Fibroblast of skin of right quadriceps (primary cell): Measurements from ENCODE around the gene TTC3.
A peak's percentile ranks its signal among the peaks of the same experiment; 100 is the strongest.

Experiments used
- DNase-seq: peaks from one replicate; pipeline ENCODE4 v3.0.0-alpha.2; 2013

TTC3 gene

DNA sequence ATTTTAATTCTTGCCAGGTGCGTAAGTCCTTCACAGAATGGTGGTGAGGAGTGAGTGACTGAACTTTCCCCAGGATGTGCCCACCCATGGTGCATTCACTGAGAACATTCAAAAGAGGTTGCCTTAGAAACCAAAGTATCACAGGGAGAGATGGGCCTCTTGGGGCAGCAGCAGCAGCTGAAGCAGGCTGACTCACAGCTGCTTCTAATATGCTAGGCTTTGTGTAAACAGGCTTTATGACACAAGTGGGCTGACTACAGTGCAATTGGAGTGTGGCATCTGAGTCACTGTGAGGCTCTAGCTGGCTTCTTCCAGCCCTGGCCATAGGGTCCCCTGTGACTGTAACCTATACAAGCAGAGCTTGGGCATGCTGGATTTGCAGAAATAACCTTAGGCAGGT is 12.8 kb upstream of the TTC3 start:
- peak; percentile 96 for DNase-seq

DNA sequence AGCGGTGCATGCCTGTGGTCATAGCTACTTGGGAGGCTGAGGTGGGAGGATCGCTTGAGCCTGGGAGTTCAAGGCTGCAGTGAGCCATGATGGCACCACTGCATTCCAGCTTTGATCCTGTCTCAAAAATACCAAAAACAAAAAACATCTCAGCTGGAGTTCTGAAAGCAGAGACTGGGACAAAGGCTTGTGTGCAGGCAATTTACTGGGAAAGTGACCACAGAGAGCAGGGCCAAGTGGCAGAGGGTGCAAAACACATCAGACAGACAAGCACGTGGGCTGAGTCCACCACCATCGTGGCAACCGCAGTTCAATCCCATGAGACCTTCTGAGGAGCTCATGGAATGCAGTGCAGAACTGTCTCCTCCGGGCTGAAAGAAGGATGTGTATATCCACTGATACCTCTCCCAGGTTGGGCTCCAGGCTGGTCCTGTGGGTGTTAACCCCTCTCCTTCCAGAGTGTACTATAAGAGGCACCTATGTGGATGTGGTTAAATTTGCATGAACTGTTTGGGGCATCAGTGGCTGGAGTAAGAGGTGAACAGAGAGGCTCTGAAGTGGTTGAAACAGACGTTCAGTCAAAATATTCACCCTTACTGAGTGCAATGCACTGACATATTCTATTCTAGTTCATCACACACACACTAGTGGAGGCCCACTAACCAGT is 11.0 kb upstream of the TTC3 start:
- peak; percentile 21 for DNase-seq

DNA sequence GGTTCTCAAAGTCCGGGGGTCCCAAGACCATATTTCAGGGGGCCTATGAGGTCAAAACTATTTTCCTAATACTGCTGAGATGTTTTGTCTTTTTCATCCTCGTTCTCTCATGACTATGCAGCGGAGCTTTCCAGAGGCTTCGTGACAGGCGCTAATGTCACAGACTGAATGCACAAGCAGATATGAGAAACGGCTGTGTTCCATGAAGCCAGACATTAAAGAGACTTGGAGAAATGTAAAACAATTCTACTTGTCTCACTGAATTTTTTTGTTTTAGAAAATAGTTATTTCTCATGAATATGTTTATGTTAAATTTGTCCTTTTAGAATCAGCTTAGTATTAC is 10.5 kb upstream of the TTC3 start:
- no peak for DNase-seq

DNA sequence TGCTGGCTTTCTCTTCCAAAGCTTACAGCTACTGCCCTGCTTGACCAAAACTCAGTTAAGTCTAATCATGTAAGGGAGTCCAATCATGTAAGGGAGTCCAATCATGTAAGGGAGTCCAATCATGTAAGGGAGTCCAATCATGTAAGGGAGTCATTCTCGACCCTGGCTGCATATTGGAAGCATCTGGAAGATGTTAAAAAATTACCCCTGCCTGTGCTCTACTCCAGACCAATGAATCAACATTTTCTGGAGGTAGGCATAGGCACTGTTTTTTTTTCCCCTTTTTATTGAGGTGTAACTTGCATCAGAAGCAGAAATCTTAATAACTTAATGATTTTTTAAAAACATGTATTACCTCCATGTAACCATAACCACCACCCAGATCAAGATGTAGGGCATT is 9.6 kb upstream of the TTC3 start:
- no peak for DNase-seq

DNA sequence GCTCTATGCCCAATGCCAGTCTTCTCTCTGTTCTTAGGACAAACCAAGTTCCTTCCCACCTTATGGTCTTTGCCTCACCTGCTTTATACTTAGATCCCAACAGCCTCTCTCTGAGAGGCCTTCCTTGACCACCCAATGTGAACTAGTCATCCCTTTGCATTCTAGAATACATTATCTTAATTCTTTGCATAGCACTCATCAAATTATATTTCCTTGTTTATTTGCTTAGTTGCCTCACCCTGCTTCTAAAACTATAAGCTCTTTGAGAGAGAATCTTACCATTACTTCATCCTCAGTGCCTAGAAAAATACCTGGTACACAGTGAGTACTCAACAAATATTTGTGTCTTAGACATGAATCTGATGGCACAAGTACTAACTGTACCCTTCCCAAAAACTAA is 8.2 kb upstream of the TTC3 start:
- peak; percentile 11 for DNase-seq

DNA sequence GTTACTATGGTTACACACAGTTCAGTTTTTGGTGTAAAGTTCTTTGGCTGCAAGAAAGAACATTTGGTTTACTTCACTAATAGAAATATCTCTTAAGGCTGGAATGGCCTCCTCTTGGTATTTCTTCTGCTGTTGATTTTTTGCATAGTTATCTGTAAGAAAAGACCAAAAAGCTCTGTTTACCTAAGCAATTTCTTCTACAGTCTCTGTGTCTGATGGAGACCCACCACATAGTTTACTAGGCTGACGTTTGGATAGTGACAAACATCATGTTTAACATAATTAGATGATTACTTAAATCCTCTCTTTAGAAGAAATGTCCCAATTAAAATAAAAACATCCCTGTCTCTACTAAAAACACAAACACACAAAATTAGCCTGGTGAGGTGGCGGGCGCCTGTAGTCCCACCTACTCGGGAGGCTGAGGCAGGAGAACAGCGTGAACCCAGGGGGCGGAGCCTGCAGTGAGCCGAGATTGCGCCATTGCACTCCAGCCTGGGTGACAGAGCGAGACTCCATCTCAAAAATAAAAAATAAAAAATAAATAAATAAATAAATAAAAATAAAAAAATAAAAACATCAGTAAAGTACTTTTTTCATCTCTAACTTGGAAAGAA is 7.4 kb upstream of the TTC3 start:
- DNase-seq, result no peak

DNA sequence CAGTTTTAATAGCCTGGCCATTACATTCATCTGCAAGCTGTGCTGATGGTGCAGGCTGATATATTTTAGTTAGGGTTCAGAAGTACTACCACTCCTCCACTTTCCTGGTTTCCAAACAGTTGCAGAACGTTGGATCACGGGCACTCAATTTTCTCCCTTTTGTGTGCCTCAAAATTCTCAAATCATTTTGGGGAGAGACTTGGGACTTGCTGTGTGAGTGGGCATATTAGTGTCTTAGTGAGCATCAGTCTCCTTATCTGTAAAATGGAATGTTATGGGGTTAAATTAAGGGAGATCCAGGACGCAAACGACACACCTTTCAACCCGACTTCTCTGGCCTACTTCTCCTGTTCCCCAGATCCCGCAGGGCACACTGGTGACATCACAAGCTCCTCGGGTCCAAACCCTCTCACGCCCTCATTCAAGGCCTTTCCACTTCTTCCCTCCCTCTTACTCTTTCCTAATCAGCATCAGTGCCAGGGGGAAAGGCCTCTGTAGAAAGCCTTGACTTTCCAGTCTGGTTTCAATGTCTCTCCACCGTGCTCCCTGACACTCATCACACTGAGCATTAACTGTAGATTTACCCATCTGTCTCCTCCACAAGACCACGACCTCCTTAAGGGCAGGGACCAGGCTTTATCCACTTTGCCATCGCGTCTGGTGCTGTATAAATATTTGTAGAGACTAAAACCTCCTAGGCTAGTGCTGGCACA is 1.3 kb upstream of the TTC3 start:
- peak; percentile 64 for DNase-seq

DNA sequence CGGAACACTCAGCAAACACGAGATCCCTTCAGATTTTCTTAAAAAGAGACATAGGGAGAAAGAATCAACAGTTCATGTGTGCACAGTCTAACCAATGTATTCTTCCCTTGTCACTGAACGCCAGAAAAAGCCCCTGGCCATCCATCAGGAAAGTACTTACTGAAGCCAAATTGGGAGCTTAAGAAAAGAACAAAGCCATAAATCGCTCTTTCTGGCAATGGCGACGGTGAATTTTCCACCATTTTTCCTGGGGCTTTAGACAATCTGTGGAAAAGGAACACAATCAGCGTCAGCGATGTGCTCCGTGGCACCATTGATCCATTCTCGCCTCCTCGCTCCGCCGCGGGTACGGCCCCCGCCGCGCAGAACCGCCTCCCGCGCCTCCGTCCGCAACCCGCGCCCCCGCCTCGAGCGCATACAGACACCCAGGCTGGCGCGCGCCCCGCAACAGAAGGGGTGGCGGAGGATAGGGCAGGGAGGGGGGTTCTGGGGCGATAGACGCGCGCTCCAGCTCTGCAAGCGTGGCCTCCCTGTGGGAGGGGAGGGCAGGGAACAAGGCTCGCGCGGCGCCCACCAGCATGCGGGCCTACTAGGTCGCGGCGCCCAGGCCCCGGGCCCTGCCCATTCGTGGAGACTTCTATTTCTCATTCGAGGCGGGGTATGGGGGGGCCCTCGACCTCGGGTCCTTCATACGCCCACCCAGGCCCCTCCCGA is 623 bp upstream of the TTC3 start:
- DNase-seq, result no peak

DNA sequence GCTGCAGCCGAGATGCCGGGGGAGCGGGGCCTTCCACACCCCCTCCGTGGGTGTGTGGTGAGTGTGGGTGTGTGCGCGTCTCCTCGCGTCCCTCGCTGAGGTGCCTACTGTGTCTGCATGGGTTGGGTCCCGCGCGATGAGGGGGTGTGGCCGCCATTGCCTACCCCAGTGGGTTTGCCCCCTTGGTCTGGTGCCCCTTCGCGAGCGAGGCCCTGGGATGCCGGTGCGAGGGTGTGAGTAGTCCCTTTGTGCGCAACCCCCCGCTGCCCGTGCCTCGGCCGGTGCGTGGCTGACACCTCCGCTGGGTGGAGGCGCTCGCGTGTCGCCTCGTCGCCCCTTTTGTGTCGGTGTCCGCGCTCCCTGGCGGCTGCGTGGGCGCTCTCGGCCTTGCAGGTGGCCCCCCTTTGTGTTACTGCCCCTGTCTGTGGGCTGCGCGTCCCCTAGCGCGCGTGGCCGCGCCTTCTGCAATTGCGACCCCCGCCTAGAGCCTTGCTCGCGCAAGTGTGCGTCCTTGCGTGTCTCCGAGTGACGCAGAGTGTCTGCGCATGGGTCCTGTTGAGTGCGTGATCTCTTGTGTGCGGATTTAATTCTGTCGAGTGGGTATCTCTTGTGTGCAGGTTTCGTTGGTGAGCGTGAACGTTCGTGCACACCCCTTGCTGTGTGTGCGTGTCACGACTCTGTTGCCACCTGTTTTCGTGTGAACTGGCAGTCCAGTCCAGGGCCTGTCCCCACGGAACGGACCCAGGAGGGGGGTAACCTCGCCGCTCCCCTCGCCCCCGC is 553 bp downstream of the TTC3 start:
- DNase-seq, result peak; percentile 28

DNA sequence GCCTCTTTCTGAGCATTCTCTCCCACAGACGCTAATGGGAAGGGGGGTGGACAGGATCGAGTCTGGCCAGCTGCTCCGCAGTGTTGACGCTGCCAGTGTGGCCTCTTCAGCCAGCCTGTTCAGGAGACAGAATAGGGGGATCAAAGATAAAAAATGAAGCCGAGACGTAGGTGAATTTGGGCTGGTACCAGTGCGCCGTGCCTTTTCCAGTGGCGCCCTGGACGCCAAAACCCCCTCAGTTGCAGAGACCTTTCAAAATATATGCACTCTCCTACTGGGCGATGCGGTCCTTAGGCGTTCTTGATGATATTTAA is 1.1 kb downstream of the TTC3 start:
- DNase-seq, result no peak

DNA sequence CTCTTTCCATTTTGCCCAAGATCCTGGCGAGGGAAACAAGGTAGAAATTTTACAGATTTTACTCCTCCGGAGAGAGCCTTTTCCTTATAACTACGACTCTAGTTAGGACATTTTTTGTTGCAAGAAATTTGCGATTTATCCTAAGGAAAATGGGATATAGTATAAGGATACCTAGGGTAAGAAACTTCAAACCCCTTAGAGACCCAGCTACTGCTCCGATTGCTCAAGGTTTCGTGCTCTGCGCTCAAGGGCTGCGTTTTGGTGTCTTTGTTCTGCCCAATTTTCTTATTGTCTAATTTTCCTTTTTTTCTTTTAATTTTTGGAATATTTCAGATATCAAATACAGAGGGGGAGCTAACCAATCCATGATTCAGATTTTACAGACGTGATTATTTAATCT is 1.5 kb downstream of the TTC3 start:
- DNase-seq, result no peak

DNA sequence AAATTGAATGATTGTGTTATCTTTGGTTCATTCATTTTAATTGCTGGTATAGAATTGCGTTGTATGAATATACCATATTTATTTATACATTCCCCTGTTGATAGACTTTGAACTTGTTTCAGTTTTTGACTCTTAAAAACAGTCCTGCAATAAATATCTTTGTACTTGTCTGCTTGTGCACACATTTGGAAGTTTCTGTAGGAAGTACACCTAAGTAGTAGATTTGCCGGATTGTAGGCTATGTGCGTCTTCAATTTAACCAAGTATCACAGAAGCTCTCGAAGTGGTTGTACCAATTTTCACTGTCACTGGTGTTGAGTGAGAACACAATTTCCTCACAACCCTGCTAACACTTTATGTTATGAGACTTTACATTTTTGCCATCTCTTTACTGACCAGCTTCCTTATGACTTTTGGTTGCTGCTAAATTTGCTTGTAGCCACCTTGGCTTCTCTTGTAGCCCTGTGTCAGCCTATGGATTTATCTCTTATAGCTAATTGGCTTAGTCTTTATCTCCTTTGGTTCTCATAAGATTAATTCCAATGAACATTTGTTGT is 2.2 kb downstream of the TTC3 start:
- DNase-seq, result no peak

DNA sequence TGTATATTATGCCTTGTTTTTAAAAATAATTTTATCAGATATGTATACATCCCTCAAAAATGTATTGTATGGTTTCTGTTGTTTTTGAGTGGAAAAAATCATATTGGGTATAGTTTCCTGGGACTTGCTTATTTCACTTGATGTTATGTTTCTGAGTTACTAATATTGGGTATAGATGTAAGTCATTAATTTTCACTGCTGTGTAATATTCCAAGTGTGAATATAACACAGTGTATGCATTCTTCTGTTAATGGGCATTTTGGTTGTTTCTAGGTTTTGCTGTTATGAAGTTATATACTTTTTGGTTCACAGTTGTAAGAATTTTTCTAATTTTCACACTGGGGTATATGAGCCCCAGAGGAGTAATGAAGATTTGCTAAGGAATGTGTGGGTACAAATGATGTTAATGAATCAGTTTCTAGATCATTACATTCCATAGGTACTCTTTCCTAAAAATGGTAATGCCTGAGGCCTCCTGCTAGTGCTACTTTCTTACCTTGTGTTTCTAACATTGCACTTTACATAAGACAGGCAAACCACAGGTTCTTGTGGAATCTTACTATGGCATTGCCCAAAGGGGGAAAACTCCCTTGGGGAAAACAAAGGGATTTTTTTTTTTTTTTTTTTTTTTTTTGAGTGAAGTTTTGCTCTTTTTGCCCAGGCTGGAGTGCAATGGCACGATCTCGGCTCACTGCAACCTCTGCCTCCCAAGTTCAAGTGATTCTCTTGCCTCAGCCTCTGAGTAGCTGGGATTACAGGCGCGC is 3.2 kb downstream of the TTC3 start:
- no peak for DNase-seq

DNA sequence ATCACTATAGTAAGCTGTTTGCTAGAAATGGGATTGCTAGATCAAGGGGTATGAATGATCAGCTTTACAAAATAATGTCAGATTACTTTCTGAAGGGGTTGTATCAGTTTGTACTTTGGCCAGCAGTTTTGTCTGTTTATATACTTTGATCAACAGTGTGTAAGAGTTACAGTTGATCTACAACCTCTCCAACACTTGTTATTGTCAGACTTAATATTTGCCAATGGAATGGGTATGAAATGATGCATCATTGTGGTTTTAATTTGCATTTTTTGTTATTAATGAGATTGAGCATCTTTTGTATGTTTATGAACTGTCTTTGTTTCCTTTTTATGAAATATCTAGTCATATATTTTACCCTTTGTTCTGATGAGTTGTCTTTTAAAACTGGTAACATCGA is 4.3 kb downstream of the TTC3 start:
- no peak for DNase-seq

DNA sequence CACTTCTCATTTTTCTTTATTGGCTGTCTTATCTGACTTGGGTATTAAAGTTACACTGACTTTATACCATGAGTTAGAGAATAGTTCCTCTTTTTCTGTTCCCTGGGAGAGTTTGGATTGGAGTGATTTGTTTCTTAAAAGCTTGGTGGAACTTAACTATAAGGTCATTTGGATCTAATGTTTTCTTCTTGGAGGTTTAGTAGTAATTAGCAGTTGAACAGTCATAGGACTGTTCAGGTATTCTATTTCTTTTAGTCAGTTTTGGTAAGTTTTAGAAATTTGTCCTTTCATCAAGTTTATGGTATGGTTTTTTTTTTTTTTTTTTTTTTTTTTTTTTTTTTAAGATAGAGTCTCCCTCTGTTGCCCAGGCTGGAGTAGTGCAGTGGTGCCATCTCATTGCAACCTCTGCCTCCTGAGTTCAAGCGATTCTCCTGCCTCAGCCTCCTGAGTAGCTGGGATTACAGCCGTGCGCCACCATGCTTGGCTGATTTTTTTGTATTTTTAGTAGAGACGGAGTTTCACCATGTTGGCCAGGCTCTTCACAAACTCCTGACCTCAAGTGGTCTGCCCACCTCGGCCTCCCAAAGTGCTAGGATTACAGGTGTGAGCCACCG is 6.3 kb downstream of the TTC3 start:
- DNase-seq, result no peak

DNA sequence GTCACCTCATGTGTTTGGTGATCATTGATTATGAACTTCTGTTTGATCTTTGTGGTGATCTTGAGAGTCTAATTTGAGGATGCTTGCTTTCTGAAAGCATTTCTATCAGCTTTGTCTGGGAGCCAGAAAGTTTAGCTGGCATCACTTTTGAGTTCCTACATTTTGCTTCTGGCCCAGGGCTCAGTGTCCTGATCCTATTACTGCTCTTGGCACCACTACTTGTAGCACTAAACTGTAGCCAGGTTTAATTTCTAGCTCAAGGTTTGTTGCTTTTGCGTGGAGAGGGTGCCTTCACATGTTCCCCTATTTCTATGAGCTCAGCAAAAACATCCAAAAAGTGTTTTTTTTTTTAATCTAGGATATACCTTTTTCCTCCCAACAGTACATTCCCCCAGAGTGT is 9.3 kb downstream of the TTC3 start:
- no peak for DNase-seq

DNA sequence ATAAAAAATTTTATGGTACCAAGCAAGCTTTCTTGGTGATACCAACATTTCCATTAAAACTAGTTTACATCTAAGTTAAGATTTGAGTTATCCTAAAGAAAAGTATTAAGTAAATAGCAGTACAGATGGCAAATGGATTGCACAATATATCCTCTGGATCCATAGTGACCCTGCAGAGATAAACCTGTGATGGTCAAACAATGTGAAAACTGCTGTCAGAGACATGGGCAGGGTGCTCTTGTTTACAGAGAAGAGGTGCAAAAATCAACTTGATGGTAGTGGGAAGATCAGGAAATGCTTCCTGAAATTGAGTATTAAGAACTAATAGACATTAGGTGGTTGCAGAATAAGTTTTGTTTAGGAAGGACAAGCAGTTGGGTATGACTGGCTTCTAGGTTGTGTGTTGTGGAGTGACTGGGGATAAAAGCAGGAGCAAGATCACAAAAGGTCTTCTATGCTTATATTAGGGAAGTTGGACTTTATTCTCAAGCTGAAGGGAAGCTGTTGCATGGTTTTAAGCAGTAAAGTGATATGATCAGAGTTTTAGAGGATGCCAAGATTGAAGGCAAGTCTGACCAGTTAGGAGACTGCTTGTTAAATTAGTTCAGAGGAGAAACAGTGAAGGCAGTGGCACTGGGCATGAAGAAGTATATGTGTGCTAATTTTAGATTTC is 9.9 kb downstream of the TTC3 start:
- no peak for DNase-seq

DNA sequence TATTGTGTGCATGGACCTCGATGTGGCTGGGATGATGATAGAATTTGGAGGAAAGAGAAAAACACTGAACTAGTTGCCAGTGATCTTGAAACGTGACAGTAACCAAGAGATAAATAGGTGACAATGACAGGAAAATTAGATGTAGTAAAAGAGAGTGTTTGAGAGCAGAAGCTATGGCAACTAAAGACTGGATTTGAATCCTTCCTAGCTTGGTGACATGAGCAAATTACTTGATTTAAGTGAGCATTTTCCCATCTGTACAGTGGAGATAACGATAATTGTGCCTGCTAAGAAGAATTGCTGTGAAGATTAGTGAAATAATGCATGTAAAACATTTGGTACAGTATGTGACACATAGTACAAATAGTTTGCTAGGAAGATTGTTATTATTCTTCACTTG is 12.7 kb downstream of the TTC3 start:
- DNase-seq, result no peak

DNA sequence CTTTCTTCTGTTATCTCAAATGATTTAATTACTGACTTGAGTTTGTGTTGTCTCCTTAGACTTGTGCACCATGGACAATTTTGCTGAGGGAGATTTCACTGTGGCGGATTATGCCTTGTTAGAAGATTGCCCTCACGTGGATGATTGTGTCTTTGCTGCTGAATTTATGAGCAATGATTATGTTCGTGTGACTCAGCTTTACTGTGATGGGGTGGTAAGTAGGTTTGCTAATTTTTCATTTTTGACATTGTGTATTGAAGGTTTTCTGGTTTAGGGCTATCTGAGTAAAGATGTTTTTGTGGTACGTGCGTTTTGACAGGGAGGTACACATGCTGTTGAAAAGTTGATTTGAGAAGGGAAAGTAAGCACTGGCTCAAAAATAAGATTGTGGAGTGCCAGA is 14.1 kb downstream of the TTC3 start:
- peak; percentile 60 for DNase-seq

DNA sequence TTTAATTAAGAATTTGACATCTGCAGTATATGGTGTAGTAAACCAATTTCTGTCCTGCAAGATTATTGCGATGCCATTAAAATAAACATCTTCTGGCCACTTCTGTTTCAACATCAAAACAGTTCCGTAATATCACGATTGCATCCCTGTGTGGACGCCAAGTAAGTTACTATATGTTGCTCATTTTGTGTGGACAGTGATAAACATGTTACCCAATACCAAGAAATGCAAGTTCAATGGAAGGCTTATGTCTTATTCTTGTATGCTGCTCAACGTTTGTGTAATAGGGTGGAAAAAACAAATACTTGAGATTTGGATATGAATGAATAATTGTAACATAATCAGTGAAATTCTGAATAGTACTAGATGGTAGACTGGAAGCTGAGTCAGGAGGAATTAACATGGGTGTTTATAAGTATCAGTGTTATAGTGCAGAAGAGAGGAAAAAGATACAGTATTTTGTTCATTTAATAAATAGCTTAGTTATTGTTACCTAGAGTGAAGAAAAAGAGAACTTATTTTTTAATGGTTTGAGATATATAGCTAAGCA is 15.2 kb downstream of the TTC3 start:
- DNase-seq, result no peak

DNA sequence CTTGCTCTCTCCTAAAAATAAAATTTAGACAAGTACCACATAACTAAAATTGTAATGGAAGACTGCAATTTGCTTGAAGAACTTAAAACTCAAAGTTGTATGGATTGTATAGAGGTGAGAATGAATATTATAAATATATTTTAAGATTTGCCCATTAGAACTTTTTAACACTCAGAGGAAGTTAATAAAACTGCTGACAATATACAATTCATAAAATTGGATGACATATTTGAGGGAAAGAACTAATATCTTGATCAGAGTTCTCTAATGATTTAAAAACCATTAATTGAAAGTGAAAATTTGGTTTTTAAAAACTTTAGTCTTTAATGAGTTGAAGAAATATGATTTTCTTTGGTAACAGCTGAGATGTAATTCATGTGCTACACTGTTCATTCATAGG is 20.9 kb downstream of the TTC3 start:
- DNase-seq, result no peak
